DMS79 (cell line): ENCODE data around the gene BBS1.
"Not testable (repeated sequence)": the region's sequence is repeated elsewhere in the genome, so short reads cannot be mapped to it uniquely, and the experiment has no call there.

Source experiments
- DNase-seq: peaks from one replicate; lab custom pipeline; 2025; lab: John Stamatoyannopoulos, UW

Gene BBS1

DNA sequence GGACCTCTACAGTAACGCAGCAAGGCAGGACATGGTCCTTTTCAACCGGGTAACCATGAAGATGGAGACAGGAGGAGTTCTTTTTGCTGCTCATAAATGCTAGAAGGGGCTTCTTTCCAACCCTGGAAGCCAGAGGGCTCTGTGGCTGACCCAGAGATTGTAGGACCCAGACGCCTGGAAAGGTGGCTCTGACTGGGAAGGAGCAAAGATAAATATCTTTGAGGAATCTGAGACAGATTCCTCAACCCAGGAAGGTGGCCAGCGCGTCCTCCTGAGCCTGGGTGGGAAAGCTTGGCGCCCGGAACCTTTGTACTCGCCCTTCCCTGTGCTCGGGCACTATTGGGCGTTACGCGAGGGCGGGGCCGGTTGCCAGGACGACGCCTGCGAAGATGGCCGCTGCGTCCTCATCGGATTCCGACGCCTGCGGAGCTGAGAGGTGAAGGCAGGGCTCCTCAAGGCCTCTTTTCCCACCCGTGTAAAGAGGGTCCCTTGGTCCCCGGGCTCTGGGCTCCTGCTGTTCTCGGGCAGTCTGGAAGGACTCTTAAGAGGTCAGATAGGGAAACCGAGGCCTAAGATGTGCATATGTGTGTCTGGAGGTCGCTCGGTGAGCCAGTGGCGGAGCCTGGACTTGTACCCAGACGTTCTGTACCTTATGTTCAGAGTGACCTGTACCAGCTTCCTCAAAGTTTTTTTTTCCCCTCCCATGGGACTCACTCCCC, at the start of gene BBS1:
BBS1 (plus strand) TSS at position 365 of the 719 bp plus-strand sequence; CDS start at position 390, 25 bp downstream.
- peak; percentile 52 for DNase-seq

GRCh38 chr11:66462010-66462409, 48.4 kb upstream of the BBS1 start:
- no peak for DNase-seq

DNA sequence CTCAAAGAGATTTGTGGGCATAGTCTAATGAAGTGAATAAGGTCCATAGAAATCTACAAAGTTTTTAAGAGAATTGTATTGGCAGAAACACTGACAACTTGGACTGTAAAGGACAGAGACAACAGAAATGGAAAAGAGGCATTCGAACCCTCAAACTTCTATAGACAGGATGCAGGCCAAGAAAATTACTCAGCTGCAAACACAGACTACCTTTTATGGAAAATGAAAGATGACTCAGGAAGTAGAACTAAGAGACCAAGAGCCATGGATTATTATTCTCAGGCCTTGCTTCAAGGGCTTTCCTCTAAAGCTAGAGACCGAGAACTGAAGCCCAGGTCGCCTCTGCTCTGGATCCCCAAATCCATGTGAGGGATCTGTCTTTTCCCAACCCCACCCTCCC, 47.5 kb upstream of the BBS1 start:
- no peak for DNase-seq

GRCh38 chr11:66464116-66464515, 46.3 kb upstream of the BBS1 start:
- not testable (repeated sequence) for DNase-seq

GRCh38 chr11:66464916-66465315, 45.5 kb upstream of the BBS1 start:
- DNase-seq: no peak

DNA sequence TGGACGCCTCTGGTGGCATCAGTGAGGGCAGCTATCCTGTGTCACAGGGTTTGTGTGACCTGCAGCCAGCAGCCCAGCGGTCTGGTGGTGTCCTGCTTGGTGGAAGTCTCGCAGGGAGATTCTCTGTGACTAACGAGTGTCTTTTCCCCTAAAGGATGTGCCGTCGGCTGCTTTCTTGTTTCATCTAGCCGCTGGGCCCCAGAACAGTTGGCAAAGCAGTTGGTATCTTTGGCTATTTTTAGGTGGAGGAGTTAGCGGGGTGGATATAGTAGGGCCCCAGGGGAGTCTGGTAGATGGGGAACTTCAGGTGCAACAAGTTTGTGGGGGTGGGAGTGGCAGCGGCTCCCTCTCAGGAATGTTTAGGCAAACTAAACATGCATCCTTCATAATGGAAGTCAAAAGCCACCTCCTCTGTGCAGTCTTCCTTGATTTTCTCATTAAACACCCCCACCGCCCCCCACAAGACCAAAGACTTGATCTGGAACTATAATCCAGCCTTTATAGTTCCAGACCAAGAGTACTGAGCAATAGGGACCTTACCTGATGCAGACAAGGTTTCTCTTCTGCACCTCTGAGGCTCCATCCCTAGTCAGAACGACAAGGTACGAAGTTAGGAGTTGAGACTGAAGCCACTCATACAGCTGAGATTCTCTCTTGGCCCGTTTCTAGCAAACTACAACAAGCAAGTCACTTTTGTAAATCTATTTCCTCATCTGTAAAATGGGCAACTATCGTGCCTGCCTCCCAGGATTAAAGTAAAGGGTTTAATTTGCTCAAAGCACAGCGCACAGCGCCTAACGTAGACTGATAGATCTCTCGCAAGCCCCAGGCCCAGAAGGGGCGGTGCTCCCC, 44.8 kb upstream of the BBS1 start:
- DNase-seq: no peak

DNA sequence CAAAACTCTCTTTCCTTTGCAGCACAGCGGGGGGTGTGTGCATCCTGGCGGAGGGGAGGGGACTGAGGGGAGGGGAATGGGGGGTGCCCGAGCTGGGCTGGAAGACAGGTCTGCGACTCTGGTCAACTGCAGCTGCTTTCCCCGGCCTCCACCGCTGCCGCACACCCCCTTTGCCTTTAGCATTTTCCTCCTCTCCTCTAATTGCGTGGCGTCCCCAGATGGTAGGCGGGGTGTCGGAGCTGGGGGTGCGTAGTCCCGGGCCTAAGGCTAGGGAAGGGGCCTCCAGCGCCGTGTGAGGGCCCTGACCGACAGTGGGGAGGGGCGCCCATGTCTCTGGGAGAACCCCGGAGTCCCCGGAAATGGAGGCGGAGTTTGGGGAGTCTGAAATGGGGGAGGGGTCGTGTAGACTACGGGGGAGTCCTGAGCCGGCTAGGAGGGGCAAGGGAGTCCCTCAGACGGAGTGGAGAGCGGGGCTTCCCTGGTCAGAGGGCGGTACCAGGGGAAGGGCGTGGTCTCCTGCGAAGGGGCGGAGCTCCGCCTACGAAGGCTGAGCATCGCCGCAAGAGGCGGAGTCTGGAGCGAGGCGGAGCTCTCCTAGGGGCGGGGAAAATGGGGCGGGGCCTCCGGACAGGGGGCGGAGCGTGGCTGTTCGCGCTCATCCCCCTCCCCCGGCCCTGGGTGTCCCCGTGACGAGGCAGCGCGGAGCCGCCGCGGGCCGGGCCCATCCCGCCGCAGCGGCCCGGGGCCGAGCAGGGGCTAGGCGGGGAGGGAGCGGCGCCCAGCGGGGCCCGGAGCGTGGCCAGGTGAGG, 44.0 kb upstream of the BBS1 start, which contains the start of gene PELI3:
PELI3 (plus strand) TSS at position 681 of the 809 bp plus-strand sequence. CDS start 1,224 bp downstream, outside the sequence.
- peak; percentile 53 for DNase-seq

GRCh38 chr11:66467034-66467659, 43.3 kb upstream of the BBS1 start:
- DNase-seq: no peak

- DNase-seq: peak; percentile 17
These were observed 42.7 kb upstream of the BBS1 start for GRCh38 chr11:66467756-66468155.

GRCh38 chr11:66468691-66469090, 41.7 kb upstream of the BBS1 start:
- no peak for DNase-seq

DNA sequence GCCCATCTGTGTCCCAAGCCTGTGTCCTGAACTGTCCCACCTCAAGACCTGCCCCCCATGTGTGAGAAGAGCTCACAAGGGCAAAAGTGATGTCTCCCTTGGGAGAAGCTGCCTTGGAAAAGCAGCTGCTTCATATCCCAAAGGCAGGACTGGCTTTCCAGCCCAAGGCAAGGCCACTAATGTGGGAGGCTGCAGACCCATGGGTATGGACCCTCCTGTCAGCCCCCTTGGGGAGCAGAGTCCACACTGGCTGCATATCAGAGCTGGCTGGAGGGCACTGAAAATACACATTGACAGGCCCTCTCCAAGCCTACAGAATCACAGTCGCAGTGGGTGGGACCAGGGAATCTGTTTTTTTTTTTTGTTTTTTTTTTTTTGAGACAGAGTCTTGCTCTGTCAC, 41.0 kb upstream of the BBS1 start:
- no peak for DNase-seq

DNA sequence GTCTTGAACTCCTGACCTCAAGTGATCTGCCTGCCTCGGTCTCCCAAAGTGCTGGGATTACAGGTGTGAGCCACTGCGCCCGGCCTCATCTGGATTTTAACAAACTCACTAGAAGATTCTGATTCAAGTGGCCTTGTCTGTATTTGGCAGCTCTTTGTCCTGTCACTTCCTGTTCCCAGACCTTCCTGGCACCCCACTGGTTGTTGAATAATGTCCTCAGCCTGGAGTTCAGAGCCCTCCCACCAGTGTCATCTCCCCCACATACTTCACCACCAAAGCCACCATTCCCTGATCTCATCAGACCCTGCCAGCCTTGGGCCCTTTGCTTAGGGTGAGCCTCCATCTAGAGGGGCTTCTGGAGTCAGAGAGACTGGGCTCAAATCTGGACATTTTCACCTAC, 40.4 kb upstream of the BBS1 start:
- DNase-seq: no peak

DNA sequence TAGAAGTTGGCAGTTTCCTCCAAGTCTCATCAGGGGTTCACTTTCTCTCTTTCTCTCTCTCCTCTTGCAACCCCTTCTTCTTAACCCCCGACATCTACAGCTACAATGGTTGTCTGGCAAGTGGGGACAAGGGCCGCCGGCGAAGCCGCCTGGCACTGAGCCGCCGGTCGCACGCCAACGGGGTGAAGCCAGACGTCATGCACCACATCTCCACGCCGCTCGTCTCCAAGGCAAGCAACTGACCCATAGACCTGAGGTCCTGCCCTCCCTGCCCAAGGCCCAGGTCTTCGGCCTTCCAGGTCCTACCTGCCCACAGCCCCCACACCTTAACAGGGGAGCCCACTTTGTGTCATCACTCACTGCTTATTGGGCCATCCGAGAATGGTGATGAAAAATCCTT, 39.3 kb upstream of the BBS1 start:
- no peak for DNase-seq

GRCh38 chr11:66472054-66472453, 38.4 kb upstream of the BBS1 start:
- DNase-seq: no peak

- no peak for DNase-seq
These were observed 37.3 kb upstream of the BBS1 start for GRCh38 chr11:66473167-66473566.

DNA sequence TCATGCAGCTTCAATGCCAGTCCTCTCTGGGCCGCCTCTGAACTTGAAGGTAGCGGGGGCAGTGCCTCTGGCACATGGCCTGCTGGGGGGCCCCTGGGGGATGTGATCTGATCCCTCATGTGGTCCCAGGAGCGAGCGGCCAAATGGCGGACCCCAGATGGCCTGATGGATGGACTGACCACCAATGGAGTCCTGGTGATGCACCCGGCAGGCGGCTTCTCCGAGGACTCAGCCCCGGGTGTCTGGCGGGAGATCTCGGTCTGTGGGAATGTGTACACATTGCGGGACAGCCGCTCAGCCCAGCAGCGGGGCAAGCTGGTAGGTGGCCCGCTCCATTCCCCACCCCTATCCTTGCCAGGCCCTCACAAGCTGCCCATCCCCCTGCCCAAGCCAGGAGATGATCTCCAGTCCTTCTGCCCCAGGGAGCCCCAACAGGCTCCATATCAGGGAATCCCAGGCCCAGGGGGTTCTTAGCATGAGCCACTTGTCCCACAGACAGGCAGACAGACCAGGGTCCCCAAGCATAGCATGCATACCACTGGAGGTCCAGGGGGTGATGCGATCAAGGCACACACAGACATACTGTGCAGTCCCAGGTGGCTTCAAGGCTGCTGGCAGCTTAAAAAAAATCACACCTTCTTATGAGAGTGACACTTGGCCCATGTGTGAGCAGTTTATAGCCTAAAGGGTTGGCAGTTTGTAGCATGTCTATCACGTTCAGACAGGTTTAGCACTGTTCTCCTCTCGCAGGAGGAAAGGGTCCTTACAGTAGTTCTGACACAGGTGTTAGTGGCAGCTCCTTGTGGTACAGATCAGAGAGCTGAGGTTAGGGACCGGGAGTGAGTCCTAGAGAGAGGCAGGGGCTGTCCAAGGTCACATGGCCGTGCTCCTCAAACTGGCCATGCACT, 36.6 kb upstream of the BBS1 start:
- no peak for DNase-seq

DNA sequence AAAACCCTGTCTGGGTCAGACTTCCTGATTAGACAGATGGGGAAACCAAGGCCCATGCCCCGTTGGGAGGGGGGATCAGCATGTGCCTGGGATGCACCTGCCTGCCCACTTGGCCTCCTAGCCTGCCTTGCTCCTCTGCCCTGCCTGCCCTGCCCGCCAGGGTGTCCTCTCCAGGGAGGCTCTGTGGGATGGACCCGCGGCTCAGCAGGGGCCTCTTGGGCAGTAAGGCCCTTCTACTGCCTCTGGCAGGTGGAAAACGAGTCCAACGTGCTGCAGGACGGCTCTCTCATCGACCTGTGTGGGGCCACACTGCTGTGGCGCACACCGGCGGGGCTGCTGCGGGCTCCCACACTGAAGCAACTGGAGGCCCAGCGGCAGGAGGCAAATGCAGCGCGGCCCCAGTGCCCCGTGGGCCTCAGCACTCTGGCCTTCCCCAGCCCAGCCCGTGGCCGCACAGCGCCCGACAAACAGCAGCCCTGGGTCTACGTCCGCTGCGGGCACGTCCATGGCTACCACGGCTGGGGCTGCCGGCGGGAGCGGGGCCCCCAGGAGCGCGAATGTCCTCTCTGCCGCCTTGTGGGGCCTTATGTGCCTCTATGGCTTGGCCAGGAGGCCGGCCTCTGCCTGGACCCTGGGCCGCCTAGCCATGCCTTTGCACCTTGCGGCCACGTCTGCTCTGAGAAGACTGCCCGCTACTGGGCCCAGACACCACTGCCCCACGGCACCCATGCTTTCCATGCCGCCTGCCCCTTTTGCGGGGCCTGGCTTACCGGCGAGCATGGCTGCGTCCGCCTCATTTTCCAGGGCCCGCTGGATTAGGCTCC, 34.9 kb upstream of the BBS1 start:
- DNase-seq: no peak

DNA sequence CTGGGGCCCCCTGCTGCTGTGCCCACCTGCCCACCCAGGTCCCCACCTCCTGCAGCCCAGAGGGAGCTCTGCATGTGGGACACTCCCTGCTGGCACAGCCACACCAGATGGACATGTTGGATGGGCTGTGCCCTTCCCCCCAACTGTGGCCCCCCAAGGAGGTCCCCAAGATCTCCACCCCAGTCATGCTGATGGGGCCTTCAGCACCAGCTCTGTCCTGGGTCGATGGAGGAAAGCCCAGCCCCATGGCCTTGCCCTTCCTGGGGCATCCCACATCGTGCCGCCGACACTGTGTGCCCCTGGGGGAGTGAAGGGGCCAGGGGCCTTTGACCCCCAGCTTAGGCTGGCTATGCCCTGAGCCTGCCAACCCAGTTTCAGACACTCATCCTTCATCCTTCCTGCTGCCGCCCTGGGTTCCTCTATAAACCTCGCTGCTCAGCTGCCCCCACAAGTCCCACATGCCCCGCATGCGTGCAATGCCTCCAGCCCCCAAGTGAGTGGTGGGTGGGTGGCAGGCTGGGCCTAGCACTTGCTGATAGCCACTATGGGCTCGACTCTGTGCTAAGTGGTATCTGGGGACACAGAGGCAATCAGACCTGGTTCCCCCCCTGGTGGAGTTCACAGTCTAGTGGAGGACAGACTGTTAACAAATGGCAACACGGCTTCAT, 34.1 kb upstream of the BBS1 start:
- no peak for DNase-seq

DNA sequence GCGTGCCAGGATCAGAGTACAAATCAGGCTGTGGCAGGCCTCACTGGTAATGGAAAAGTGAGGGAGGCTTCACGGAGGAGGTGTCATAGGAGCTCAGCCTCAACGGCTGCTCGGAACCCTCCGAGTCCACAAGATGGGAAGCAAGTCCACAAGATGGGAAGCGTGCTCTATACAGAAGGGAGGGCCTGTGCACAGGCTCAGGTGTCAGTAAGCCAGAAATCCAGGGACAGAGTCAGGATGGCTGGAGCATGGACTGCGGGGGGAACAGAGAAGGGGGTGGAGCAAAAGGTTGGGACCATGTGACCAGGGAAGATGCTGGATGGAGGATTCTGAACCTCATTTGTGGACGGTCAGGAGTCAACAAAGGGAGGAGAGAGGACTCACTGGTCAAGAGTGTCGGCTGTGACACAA, 33.6 kb upstream of the BBS1 start:
- no peak for DNase-seq
